BJ (cell line): Measurements from ENCODE around the gene ACOXL. TPM values are rescaled to one million over a fixed set of nuclear protein-coding genes. Genes with fewer than 3 reads are reported as not detected.

Source experiments
- CTCF ChIA-PET: fragments of 350-600 bp; formaldehyde crosslinking; extraction: SDS; loops from one replicate; lab custom pipeline; 2021; ENCODE audit warnings: antibody characterized with exemption, inconsistent platforms; lab: Yijun Ruan, JAX
- POLR2A ChIA-PET: fragments of 300-600 bp; sonication (Branson Sonifier 250); formaldehyde crosslinking; extraction: SDS; loops from one replicate; lab custom pipeline; 2021; ENCODE audit warnings: antibody characterized with exemption; lab: Charles Lee
- DNase-seq: peaks from one replicate; pipeline ENCODE4 v3.0.0-alpha.2; 2011; ENCODE audit warnings: low read depth
- H3K27me3 ChIP-seq: 2 replicates; pipeline ENCODE4 v1.6.0; 2011; ENCODE audit warnings: low read length; ENCODE audit not compliant: control insufficient read depth, insufficient read depth
- H3K36me3 ChIP-seq: 2 replicates; pipeline ENCODE4 v1.5.1; 2011; ENCODE audit warnings: low read length; ENCODE audit not compliant: control insufficient read depth, insufficient read depth
- H3K4me3 ChIP-seq: 2 replicates; pipeline ENCODE4 v1.5.1; 2011; ENCODE audit warnings: low read depth, mild to moderate bottlenecking, control low read depth, low read length
- polyA plus RNA-seq: library from polyadenylated mRNA; depleted of rRNA; stranded (reverse); fragments of >200 nt; gene quantifications from 2 replicates; pipeline ENCODE4 v1.2.3, GENCODE V29; 2011
- TF ChIP-seq, protein P1 (sequence below): IDR thresholded peaks from 2 replicates; pipeline ENCODE4 v1.5.1; 2011; ENCODE audit warnings: low read depth, mild to moderate bottlenecking, control low read depth, inconsistent platforms, low read length, moderate library complexity; ENCODE audit not compliant: insufficient read depth

Gene ACOXL
- polyA plus RNA-seq, 1 experiment = not detected

DNA sequence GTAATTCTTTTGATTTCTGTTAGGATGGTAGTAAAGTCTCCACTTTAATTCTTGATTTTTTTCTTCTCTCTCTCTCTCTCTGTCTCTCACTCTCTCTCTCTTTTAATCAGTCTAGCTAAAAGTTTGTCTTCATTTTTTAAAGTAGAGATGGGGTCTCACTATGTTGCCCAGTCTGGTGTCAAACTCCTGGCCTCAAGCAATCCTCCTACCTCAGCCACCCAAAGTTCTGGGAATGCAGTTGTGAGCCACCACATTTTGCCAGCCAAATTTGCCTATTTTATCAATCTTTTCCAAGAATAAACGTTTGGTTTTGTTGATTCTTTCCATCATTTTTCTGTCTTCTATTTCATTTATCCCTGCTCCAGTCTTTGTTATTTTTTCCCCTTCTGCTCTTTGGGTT, 23.9 kb upstream of the ACOXL start:
- Histone ChIP-seq H3K27me3 (peaks cover 12% of the 10 kb centered on the region), H3K4me3 (no peak overlapping the region), H3K36me3 (no peaks in the 10 kb centered on the region)
- DNase-seq = no peak
- TF ChIP-seq, protein P1, sequence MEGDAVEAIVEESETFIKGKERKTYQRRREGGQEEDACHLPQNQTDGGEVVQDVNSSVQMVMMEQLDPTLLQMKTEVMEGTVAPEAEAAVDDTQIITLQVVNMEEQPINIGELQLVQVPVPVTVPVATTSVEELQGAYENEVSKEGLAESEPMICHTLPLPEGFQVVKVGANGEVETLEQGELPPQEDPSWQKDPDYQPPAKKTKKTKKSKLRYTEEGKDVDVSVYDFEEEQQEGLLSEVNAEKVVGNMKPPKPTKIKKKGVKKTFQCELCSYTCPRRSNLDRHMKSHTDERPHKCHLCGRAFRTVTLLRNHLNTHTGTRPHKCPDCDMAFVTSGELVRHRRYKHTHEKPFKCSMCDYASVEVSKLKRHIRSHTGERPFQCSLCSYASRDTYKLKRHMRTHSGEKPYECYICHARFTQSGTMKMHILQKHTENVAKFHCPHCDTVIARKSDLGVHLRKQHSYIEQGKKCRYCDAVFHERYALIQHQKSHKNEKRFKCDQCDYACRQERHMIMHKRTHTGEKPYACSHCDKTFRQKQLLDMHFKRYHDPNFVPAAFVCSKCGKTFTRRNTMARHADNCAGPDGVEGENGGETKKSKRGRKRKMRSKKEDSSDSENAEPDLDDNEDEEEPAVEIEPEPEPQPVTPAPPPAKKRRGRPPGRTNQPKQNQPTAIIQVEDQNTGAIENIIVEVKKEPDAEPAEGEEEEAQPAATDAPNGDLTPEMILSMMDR = no peak
- ChIA-PET POLR2A (no interaction called here), CTCF (no interaction called here)

DNA sequence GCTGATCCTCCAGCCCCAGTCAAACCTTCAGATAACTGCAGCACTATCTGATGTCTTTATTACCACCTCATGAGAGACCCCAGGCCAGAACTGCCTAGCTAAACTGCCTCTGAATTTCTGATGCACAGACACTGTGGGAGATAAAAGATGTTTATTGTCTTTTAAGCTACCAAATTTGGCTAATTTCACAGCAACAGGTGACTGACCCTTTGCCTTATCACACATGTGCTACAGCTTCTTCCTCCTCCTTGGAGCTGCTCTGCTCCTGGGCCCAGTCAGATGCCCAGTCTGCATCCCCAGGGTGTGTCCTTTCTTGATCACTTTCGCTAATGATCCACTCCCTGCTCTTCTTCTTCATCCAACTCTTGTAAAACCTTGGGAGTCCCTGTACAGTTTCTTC, 19.6 kb upstream of the ACOXL start:
- H3K27me3 ChIP-seq = peaks cover 15% of the 10 kb centered on the region
- CTCF ChIA-PET = no interaction called here
- POLR2A ChIA-PET = no interaction called here

DNA sequence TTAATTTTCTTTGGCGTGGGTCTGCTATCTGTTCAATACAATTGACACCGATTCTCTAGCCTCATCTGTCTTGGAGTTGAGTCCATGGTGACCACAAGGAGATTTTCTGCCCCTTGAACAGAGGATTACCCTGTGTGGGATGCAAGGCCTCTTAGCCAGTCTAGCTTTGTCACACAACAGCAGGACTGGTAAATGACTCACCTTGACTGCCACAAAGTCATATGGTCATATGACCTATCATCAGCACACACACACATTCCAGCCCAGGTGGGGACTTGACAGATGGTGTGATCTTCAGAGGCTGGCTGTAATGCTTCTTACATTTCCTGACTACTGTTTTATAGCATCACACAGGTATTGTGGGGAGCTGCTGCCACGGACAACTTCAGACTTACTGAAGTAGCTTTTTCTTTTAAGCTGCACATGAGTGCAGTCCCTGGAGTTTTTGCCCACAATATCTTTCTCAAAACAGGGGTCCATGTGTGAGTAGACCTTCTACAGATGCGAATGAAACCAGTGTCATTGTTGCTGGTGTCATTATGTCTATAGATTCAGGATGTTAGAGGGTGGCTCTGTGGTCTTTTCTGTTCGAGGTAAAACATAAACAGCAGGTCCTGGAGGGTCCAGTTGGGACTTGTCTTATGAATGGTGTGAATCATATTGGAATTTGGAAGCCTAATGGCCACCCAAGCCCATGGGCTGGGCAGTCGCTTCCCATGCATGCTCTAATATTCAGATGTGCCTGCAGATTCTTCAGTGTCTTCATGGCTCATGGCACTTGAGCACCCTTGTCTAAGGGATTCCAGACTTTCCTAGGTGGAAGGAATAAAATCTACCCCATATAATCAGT, 18.6 kb upstream of the ACOXL start:
- H3K27me3 ChIP-seq = peaks cover 15% of the 10 kb centered on the region
- TF ChIP-seq, protein P1 = no peak
- POLR2A ChIA-PET = no interaction called here
- no peaks in the 10 kb centered on the region for H3K36me3 ChIP-seq
- CTCF ChIA-PET = no interaction called here
- no peak for DNase-seq
- H3K4me3 ChIP-seq = no peak overlapping the region

More for the DNA sequence above, 19.6 kb upstream of the ACOXL start:
- TF ChIP-seq, protein P1 = no peak
- DNase-seq = no peak
- Histone ChIP-seq H3K4me3 (no peak overlapping the region), H3K36me3 (no peaks in the 10 kb centered on the region)

DNA sequence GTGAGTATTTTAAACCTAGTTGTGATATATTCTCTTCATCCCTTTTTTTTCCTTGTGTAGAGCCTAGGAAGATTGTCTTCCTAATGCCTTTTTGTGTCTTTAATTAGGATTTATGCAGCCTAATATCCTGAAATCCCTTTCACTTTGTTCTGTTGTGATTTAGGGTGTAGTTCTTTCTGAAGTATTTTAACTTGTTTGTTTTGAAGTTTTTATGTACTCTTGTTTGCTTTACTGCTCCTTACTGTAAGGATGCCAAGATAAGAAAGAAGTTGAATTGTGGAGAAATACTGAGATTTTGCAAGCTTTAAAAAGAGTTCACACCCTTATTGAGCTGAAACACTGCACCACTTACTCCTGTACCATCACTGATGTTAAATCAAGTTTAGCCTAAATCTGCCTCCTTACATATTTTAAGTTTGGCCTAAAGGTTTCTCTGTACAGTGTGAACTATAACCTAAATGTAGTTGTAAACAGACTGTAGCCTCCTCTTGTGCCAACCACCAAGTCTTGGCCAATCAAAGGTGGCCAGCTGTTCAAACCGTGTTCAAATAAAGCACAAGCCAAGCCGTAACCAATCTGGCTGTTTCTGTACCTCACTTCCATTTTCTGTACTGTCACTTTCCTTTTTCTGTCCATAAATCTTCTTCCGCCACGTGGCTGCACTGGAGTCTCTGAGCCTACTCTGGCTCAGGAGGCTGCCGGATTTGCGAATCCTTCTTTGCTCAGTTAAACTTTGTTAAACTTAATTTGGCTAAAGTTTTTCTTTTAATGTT, 17.7 kb upstream of the ACOXL start:
- H3K4me3 ChIP-seq = no peak overlapping the region
- no peaks in the 10 kb centered on the region for H3K36me3 ChIP-seq
- CTCF ChIA-PET = no interaction called here
- DNase-seq = no peak
- POLR2A ChIA-PET = no interaction called here
- TF ChIP-seq, protein P1 = no peak
- H3K27me3 ChIP-seq = peaks cover 15% of the 10 kb centered on the region

DNA sequence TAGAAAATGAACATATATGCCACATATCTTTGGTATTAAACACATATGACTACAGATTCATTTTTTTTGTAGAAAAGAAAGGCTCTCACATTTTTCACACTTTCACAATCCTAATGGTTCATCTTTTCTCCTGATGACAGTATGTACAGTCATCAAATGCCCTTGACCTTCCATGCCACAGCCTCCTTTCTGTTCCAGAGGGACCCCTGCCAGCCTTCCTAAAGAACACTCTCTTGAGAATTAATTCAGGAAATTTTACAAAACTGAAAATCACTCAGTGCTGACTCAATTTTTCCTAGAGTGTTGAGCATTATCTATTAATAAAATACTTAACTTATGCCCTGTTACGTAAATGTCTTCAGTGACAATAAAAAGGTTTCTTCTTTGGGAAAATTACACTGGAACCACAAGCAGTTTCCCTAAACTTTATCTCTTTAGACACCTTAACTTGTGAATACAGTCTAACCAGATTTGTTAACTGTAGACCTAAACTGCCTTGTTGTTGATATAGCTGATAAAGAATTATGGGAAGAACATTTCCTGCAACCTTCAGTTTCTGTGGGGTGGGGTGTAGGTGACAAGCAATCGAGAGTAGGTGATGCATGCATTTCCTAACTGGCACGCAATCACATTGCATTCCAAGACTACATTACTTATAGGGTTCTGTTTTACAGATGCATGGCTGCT, 15.3 kb upstream of the ACOXL start:
- TF ChIP-seq, protein P1 = no peak
- POLR2A ChIA-PET = no interaction called here
- DNase-seq = no peak
- Histone ChIP-seq H3K4me3 (no peak overlapping the region), H3K36me3 (no peaks in the 10 kb centered on the region), H3K27me3 (peaks cover 14% of the 10 kb centered on the region)
- CTCF ChIA-PET = no interaction called here
